HG02885 (cell line): Measurements from ENCODE around the gene TRIM77.
"Not testable (repeated sequence)": the region's sequence is repeated elsewhere in the genome, so short reads cannot be mapped to it uniquely, and the experiment has no call there.

Source experiments
- ATAC-seq: cut with Tn5 transposase; IDR thresholded peaks from one replicate; pipeline ENCODE4 v1.9.1; 2021; ENCODE audit warnings: mild to moderate bottlenecking; ENCODE audit not compliant: unreplicated experiment, poor library complexity

Gene TRIM77

DNA sequence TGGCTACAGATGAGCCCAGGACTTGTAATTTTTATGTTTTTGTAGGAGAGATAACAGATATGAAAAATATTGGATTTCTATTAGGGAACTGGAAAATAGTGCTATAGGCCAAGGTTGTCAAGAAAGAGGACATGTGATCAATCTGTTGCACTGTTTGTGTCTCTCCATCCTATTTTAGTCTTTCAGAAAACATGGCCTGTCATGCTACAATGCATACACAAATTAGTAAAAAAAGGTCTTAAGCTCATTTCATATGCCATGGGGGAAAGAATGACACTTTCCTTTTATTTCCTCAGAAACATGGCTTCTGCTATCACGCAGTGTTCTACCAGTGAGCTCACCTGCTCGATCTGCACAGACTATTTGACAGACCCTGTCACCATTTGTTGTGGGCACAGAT, at the start of gene TRIM77:
TSS of gene TRIM77 (plus strand) at position 301 of the 400 bp plus-strand sequence. CDS start at position 301, 0 bp downstream.
- not testable (repeated sequence) for ATAC-seq

DNA sequence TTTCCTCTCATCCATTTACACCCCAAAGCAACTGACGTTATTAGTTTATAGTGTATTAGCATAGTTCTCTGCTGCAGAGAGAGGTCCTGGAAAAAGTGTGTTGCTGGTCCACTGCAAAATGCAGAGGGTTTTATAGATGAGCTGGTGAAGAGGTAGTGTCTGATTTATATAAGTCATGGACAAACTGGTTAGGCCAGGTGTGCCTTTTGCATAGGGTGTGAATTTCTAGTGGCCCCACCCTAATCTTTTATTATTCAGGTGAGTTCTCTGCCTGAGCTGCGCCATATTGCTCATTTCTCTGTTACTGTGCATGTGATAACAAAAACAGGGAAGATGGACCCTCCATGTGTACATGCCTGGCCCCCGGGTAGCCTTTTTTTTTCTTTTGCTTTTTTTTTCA, 43.1 kb upstream of the TRIM77 start:
- ATAC-seq: no peak

DNA sequence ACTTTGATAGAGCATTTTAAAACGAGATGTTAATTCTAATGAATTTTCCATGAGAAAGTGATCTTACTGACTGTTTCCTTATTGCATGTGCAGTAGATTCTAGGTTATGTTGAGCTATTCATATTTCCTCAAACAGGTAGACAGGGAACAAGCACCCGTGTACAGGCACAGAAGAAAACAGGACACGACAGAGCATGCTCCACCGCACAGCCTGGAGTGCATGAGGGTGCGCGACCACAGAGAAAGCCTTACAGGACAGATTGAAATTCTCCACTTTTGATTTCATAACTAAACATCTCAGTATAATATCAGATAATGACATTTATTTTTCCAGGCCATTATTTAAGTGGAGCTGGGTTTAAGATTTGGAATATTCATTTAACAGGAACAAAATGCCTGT, 41.9 kb upstream of the TRIM77 start:
- not testable (repeated sequence) for ATAC-seq

DNA sequence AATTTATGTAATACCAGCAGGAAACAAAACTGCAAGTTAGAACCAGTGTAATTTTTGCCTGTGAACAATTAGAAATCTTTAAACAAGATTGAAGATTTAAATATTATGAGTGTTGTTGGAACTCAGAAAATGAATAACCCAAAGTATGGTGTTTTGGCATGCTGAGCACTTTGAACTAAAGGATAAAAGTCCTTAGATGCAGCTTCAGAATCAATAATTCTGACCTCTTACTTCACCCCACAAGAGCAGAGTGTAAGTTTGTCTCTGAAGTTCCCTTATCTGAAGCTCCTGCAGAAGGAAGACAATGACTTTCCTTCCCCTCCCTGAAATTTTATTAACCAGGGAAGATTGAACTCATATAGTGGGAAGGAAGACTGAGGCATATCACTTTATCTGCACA, 40.5 kb upstream of the TRIM77 start:
- not testable (repeated sequence) for ATAC-seq

- not testable (repeated sequence) for ATAC-seq
These were observed 40.0 kb upstream of the TRIM77 start for GRCh38 chr11:89669993-89670669.

DNA sequence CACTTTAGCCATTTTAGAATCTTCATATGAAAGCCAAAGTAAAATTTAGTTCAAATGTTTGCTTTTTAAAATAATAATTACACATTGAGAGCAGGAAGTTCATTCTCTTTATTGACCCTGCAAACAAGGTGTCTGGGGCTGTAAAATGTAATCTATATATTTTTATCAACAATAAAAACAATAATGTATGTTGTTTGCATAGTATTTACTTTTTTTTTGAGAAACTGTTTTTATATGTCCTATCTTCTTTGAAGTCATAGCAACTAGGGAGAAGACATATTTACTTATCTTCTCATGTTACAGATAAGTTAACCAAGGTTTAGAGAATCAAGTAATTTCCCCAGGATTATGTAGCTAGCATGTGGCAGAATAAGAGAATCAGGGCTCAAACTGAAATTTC, 37.6 kb upstream of the TRIM77 start:
- ATAC-seq: not testable (repeated sequence)

DNA sequence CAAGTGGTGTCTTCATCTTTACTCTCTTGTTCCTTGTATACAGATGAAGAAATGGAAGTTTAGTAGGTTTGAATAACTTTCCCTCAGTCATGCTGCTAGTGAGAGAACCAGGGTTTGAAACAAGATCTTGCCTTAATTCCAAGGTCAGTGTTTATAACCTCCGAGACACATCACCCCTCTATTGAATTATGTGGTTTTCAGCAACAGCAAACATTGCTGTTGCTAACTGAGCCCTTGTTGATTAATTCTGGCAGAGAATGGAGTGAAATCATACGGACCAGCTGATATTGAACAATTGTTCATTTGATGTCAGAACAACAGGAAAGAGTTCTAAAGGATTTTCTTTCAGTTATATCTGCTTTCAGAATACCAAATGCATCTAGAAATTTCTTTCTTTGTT, 36.7 kb upstream of the TRIM77 start:
- ATAC-seq: not testable (repeated sequence)

GRCh38 chr11:89675383-89675782, 34.7 kb upstream of the TRIM77 start:
- ATAC-seq: not testable (repeated sequence)

GRCh38 chr11:89675948-89676347, 34.2 kb upstream of the TRIM77 start:
- not testable (repeated sequence) for ATAC-seq

- ATAC-seq: not testable (repeated sequence)
These were observed 3.0 kb upstream of the TRIM77 start for GRCh38 chr11:89707080-89707479.

DNA sequence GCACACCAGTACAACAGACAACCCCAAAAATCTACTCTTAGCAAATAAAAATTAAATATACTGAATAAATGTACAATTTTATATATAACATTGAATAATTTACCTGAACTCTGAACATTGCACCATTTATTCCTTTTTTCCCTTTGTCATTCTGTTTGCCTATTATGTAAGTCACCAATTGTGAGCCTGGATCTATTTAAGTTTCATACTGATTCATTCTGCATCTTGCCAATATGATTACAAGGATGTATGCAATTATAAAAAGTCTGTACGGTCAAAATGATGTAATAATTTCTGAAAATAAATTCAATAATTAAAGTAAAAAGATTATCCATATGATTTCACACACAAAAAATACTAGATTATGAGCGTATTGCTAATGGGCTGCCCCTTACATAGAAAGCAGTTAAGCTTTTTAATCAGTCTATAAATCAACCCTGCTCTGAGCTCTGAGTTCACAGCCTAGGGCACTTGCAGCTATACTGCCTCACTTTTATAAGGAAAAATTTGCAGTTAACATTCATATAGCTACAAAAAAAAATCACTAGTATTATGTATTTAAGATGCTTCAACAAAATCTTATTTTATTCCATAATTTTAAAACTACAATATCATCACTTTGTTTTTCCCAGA, 14.9 kb downstream of the TRIM77 start:
- not testable (repeated sequence) for ATAC-seq

DNA sequence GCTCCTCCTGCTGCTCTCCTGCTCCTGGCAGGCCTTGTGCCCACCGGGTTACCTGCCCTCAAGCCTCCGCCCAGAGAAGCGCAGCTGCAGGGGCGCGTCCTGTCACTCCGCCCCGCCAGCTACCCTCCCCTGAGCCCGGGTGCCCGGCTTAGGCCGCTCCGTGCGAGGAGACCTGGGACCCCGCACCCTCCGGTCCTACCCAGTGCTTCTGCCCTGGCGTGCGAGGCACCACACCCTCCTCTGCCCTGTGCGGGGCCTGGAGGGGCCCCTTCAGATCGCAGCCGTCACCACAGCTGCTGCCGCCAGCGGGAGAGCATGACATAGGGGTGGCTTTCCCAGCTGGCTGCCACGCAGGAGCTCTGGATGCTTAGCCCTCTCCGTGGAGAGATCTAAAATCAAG, 20.1 kb downstream of the TRIM77 start:
- ATAC-seq: not testable (repeated sequence)

- no peak for ATAC-seq
These were observed 26.5 kb downstream of the TRIM77 start for GRCh38 chr11:89736566-89736965.

DNA sequence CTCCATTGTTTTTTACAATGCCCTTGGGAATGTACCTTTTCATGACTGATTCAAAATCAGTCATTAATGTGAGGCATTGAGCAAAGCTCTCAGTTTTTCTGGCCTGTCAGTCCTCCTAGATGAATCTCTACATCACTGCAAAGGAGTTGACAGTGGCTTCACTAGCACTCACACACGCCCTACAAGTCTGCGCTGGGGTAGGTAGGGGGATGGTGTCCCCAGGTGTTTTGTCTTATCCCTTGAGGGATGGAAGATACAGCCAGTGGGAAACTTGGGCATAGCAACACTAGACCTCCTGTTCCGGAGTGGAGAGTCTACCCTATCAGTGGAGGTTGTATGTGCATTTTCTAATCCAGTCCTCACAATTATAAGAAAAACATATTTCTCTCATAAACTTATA, 27.0 kb downstream of the TRIM77 start:
- no peak for ATAC-seq

DNA sequence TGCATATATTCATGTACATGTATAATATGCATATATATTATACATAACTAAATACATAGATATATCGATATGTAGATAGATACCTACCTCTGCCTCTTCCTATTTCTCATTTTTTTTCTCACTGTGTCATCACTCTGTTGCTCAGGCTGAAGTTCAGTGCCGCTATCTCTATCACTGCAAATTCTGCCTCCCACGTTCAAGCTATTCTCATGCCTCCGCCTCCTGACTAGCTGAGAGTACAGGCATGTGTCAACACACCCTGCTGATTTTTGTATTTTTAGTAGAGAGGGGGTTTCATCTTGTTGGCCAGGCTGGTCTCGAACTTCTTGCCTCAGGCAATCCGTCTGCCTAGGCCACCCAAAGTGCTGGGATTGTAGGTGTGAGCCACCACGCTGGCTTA, 31.3 kb downstream of the TRIM77 start:
- ATAC-seq: not testable (repeated sequence)

GRCh38 chr11:89744158-89744557, 34.1 kb downstream of the TRIM77 start:
- ATAC-seq: not testable (repeated sequence)

DNA sequence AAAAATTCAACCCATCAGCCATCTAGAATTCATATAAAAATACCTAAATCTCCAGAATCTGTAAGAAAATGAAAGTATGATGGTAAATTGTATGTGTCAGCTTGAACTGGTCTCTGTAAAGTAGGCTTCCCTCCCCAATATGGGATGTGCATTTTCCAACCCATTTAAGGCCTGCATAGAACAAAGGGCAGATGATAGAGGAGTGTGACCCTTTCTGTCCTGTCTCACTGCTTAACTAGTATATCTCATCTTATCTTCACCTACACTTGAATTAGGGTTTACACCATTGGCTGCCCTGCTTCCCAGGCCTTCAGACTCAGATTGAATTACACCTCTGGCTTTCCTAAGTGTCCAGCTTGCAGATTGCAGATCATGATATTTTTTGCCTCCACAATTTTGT, 40.7 kb downstream of the TRIM77 start:
- ATAC-seq: not testable (repeated sequence)
